ENCODE measurements around the gene CADM2. TPM values are rescaled to one million over a fixed set of nuclear protein-coding genes. Genes with fewer than 3 reads are reported as not detected.

CADM2 gene
- total and polyA plus RNA-seq, 2 donors from 2014 or later, result 0.06 to 0.25 TPM

GRCh38 chr3:85288257-85288656 is 329.5 kb downstream of the CADM2 start:
- H3K4me3 ChIP-seq (ENCODE audit: low read length in 3 of 3), result no peak overlapping the region
- TF ChIP-seq CTCF (IDR thresholded peaks at IDR 0.05; ENCODE audit: borderline replicate concordance, extremely low read depth, insufficient read depth), result no peak
- intact Hi-C loops (cut with DNase I), result no loop called here
- H3K36me3 ChIP-seq (ENCODE audit: control insufficient read depth in 2 of 3, insufficient read depth in 3 of 3, low read length in 3 of 3), result no peaks in the 10 kb centered on the region
- no peaks in the 10 kb centered on the region for H3K4me1 ChIP-seq (ENCODE audit: control insufficient read depth in 2 of 3, insufficient read depth in 2 of 3, low read depth in 1 of 3, low read length in 3 of 3)
- H3K9ac ChIP-seq (ENCODE audit: low read length in 3 of 3), result no peak overlapping the region
- no peaks in the 10 kb centered on the region for H3K9me3 ChIP-seq (ENCODE audit: control insufficient read depth in 2 of 3, insufficient read depth in 1 of 3, low read length in 3 of 3)
- H3K27me3 ChIP-seq (ENCODE audit: control insufficient read depth, insufficient read depth, low read length), result no peaks in the 10 kb centered on the region
- H3K27ac ChIP-seq (ENCODE audit: low read depth in 2 of 2, low read length in 2 of 2), result no peak overlapping the region
- DNase-seq (no peak), FAIRE-seq (no peak)

GRCh38 chr3:85297291-85297690 is 338.5 kb downstream of the CADM2 start:
- DNase-seq (no peak), FAIRE-seq (no peak)
- intact Hi-C loops (cut with DNase I), result no loop called here
- Histone ChIP-seq H3K27me3 (ENCODE audit: control insufficient read depth, insufficient read depth, low read length) (no peaks in the 10 kb centered on the region), H3K4me1 (ENCODE audit: control insufficient read depth in 2 of 3, insufficient read depth in 2 of 3, low read depth in 1 of 3, low read length in 3 of 3) (no peaks in the 10 kb centered on the region), H3K9ac (ENCODE audit: low read length in 3 of 3) (no peak overlapping the region), H3K4me3 (ENCODE audit: low read length in 3 of 3) (no peak overlapping the region), H3K27ac (ENCODE audit: low read depth in 2 of 2, low read length in 2 of 2) (no peak overlapping the region), H3K9me3 (ENCODE audit: control insufficient read depth in 2 of 3, insufficient read depth in 1 of 3, low read length in 3 of 3) (no peaks in the 10 kb centered on the region), H3K36me3 (ENCODE audit: control insufficient read depth in 2 of 3, insufficient read depth in 3 of 3, low read length in 3 of 3) (no peaks in the 10 kb centered on the region)
- TF ChIP-seq CTCF (IDR thresholded peaks at IDR 0.05; ENCODE audit: borderline replicate concordance, extremely low read depth, insufficient read depth), result no peak

GRCh38 chr3:85298032-85298431 is 339.2 kb downstream of the CADM2 start:
- Histone ChIP-seq H3K4me3 (ENCODE audit: low read length in 3 of 3) (no peak overlapping the region), H3K4me1 (ENCODE audit: control insufficient read depth in 2 of 3, insufficient read depth in 2 of 3, low read depth in 1 of 3, low read length in 3 of 3) (no peaks in the 10 kb centered on the region), H3K9me3 (ENCODE audit: control insufficient read depth in 2 of 3, insufficient read depth in 1 of 3, low read length in 3 of 3) (no peaks in the 10 kb centered on the region), H3K27ac (ENCODE audit: low read depth in 2 of 2, low read length in 2 of 2) (no peak overlapping the region), H3K27me3 (ENCODE audit: control insufficient read depth, insufficient read depth, low read length) (no peaks in the 10 kb centered on the region), H3K9ac (ENCODE audit: low read length in 3 of 3) (no peak overlapping the region), H3K36me3 (ENCODE audit: control insufficient read depth in 2 of 3, insufficient read depth in 3 of 3, low read length in 3 of 3) (no peaks in the 10 kb centered on the region)
- intact Hi-C loops (cut with DNase I), result no loop called here
- no peak for FAIRE-seq
- no peak for DNase-seq
- no peak for TF ChIP-seq CTCF (IDR thresholded peaks at IDR 0.05; ENCODE audit: borderline replicate concordance, extremely low read depth, insufficient read depth)

GRCh38 chr3:85303156-85303555 is 344.4 kb downstream of the CADM2 start:
- Histone ChIP-seq H3K36me3 (ENCODE audit: control insufficient read depth in 2 of 3, insufficient read depth in 3 of 3, low read length in 3 of 3) (no peaks in the 10 kb centered on the region), H3K27me3 (ENCODE audit: control insufficient read depth, insufficient read depth, low read length) (no peaks in the 10 kb centered on the region), H3K4me3 (ENCODE audit: low read length in 3 of 3) (no peak overlapping the region), H3K9me3 (ENCODE audit: control insufficient read depth in 2 of 3, insufficient read depth in 1 of 3, low read length in 3 of 3) (no peaks in the 10 kb centered on the region), H3K9ac (ENCODE audit: low read length in 3 of 3) (no peak overlapping the region), H3K27ac (ENCODE audit: low read depth in 2 of 2, low read length in 2 of 2) (no peak overlapping the region), H3K4me1 (ENCODE audit: control insufficient read depth in 2 of 3, insufficient read depth in 2 of 3, low read depth in 1 of 3, low read length in 3 of 3) (no peaks in the 10 kb centered on the region)
- DNase-seq, result no peak
- FAIRE-seq, result no peak
- intact Hi-C loops (cut with DNase I), result no loop called here
- no peak for TF ChIP-seq CTCF (IDR thresholded peaks at IDR 0.05; ENCODE audit: borderline replicate concordance, extremely low read depth, insufficient read depth)

All from kidney (tissue), 14 donors.